SU-DHL-6 (cell line): Measurements from ENCODE around the gene DGKG.

Experiments
- EZH2phosphoT487 ChIP-seq: fragments of 200-600 bp; sonication (generic), shearing (Covaris generic); conservative IDR thresholded peaks from 2 replicates; pipeline ENCODE4 v1.6.1; 2018; ENCODE audit warnings: mild to moderate bottlenecking, antibody characterized with exemption, low read length, moderate library complexity, mixed read lengths
- TF ChIP-seq, protein P1 (sequence below): fragments of 200-600 bp; sonication (generic); IDR thresholded peaks from one replicate; pipeline ENCODE4 v1.5.1; 2017; ENCODE audit warnings: antibody characterized with exemption, mild to moderate bottlenecking, low read length, moderate library complexity; ENCODE audit not compliant: insufficient read depth, poor library complexity, severe bottlenecking

DNA sequence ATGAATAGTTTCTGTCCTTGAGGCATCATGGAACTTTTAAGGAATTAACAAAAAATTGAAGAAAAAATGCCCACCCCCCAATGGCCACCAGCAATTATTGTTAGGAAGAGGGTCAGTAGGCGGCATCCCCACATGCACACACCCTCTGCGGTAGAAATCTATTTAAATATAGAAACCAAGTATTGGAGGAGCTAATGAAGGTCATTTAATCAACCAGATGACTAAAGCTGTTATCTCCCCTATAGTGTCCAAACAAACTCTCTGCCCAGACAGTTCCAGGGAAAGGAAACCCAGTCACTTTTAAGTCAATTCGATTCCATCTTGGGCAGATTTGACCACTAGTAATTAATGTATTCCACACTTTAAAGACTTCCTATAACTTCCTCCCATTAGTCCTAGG is 47.1 kb downstream of the DGKG start:
- TF ChIP-seq, protein P1, sequence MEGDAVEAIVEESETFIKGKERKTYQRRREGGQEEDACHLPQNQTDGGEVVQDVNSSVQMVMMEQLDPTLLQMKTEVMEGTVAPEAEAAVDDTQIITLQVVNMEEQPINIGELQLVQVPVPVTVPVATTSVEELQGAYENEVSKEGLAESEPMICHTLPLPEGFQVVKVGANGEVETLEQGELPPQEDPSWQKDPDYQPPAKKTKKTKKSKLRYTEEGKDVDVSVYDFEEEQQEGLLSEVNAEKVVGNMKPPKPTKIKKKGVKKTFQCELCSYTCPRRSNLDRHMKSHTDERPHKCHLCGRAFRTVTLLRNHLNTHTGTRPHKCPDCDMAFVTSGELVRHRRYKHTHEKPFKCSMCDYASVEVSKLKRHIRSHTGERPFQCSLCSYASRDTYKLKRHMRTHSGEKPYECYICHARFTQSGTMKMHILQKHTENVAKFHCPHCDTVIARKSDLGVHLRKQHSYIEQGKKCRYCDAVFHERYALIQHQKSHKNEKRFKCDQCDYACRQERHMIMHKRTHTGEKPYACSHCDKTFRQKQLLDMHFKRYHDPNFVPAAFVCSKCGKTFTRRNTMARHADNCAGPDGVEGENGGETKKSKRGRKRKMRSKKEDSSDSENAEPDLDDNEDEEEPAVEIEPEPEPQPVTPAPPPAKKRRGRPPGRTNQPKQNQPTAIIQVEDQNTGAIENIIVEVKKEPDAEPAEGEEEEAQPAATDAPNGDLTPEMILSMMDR = no peak
- TF ChIP-seq EZH2phosphoT487 = no peak
